Measurements from ENCODE around the gene CSMD2.

DNA sequence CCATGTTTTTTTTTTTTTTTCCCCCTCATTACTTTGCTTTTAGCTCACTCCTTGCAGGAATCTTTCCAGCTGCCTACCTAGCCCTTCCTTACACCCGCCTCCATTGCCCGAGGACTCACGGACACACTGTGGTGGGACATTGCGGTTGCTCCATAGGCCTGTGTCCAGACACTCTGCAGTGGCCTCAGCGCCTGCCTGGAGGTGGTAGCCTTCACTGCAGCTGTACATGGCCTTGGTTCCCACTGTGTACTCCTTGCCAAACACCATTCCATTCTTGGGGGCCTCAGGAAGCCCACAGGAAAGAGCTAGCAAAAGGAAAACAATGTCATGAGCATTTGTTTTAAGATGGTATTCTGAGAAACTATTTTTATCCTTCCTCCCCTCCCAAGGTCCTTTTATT is 592.6 kb downstream of the CSMD2 start:
- TF ChIP-seq, protein P1, sequence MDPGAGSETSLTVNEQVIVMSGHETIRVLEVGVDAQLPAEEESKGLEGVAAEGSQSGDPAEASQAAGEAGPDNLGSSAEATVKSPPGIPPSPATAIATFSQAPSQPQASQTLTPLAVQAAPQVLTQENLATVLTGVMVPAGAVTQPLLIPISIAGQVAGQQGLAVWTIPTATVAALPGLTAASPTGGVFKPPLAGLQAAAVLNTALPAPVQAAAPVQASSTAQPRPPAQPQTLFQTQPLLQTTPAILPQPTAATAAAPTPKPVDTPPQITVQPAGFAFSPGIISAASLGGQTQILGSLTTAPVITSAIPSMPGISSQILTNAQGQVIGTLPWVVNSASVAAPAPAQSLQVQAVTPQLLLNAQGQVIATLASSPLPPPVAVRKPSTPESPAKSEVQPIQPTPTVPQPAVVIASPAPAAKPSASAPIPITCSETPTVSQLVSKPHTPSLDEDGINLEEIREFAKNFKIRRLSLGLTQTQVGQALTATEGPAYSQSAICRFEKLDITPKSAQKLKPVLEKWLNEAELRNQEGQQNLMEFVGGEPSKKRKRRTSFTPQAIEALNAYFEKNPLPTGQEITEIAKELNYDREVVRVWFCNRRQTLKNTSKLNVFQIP (CRISPR knock-in tag; IDR thresholded peaks at IDR 0.05; ENCODE audit: borderline replicate concordance, low read depth): no peak
- TF ChIP-seq BACH2 (CRISPR knock-in tag; IDR thresholded peaks at IDR 0.05; ENCODE audit: borderline replicate concordance): no peak

All from SK-N-SH treated with all-trans-retinoic acid at 6 μM for 48 hours (cell line).